ENCODE data around the gene NACA.
"Not testable (repeated sequence)": the region's sequence is repeated elsewhere in the genome, so short reads cannot be mapped to it uniquely, and the experiment has no call there.

Gene NACA

GRCh38 chr12:56753566-56753965, 28.5 kb upstream of the NACA start:
- H3K9ac ChIP-seq (ENCODE audit: low read length), result no peak overlapping the region
- peaks cover 5% of the 10 kb centered on the region for H3K79me1 ChIP-seq (ENCODE audit: low read length)
- no peak overlapping the region for H3K4me2 ChIP-seq (ENCODE audit: low read length)
- no peak overlapping the region for H4K12ac ChIP-seq (ENCODE audit: low read depth, low read length)
- no peak for DNase-seq
- no peak overlapping the region for H2BK120ac ChIP-seq (ENCODE audit: insufficient read depth, low read length, poor library complexity)
- H3K27ac ChIP-seq (ENCODE audit: low read depth, low read length), result no peak overlapping the region
- H3K23ac ChIP-seq (ENCODE audit: low read length), result no peak overlapping the region
- no peaks in the 10 kb centered on the region for H3K9me3 ChIP-seq (ENCODE audit: insufficient read depth, low read depth, low read length)
- H3K36me3 ChIP-seq (ENCODE audit: control insufficient read depth in 1 of 2, insufficient read depth in 2 of 2, low read length in 2 of 2), result peaks cover 2% of the 10 kb centered on the region in 2 experiments
- no peak overlapping the region for H2BK12ac ChIP-seq (ENCODE audit: low read length)
- no peak overlapping the region for H4K91ac ChIP-seq (ENCODE audit: low read depth, low read length)
- no peaks in the 10 kb centered on the region for H3K4me1 ChIP-seq (ENCODE audit: control insufficient read depth in 1 of 2, insufficient read depth in 2 of 2, low read length in 2 of 2)
- H3K14ac ChIP-seq (ENCODE audit: low read length), result no peak overlapping the region
- H2AK5ac ChIP-seq (ENCODE audit: low read length), result no peak overlapping the region
- no peak overlapping the region for H2BK5ac ChIP-seq (ENCODE audit: low read depth, low read length, poor library complexity)
- no peak overlapping the region for H2AFZ ChIP-seq (ENCODE audit: insufficient read depth, low read length, poor library complexity)
- no CpG with 5 or more reads among the region's 1 CpG for WGBS (ENCODE audit: extremely low coverage, insufficient coverage, insufficient read length)
- no peak overlapping the region for H4K8ac ChIP-seq (ENCODE audit: low read depth, low read length)
- no peak overlapping the region for H3K18ac ChIP-seq (ENCODE audit: low read length)
- no peak overlapping the region for H3K4ac ChIP-seq (ENCODE audit: low read depth, low read length)
- no peak overlapping the region for H3K4me3 ChIP-seq (ENCODE audit: low read depth, low read length)
- H3K27me3 ChIP-seq (ENCODE audit: insufficient read depth, low read length), result no peaks in the 10 kb centered on the region
- peaks cover 3% of the 10 kb centered on the region for H3K79me2 ChIP-seq (ENCODE audit: control insufficient read depth, insufficient read depth, low read length, poor library complexity)

- Histone ChIP-seq H3K9me3 (ENCODE audit: insufficient read depth, low read depth, low read length) (no peaks in the 10 kb centered on the region), H3K14ac (ENCODE audit: low read length) (peak within 1 kb of the TSS; percentile 27), H3K9ac (ENCODE audit: low read length) (peak within 1 kb of the TSS; percentile 25), H3K27ac (ENCODE audit: low read depth, low read length) (peak within 1 kb of the TSS; percentile 29), H3K79me1 (ENCODE audit: low read length) (peaks cover 5% of the 10 kb centered on the region), H3K27me3 (ENCODE audit: insufficient read depth, low read length) (no peaks in the 10 kb centered on the region), H4K8ac (ENCODE audit: low read depth, low read length) (peak within 1 kb of the TSS; percentile 74), H3K4me1 (ENCODE audit: control insufficient read depth in 1 of 2, insufficient read depth in 2 of 2, low read length in 2 of 2) (no peaks in the 10 kb centered on the region), H3K4me3 (ENCODE audit: low read depth, low read length) (peak within 1 kb of the TSS; percentile 74), H3K4me2 (ENCODE audit: low read length) (peak within 1 kb of the TSS; percentile 89), H3K18ac (ENCODE audit: low read length) (peak within 1 kb of the TSS; percentile 51), H3K4ac (ENCODE audit: low read depth, low read length) (no peak within 1 kb of the TSS), H3K79me2 (ENCODE audit: control insufficient read depth, insufficient read depth, low read length, poor library complexity) (peaks cover 3% of the 10 kb centered on the region), H3K36me3 (ENCODE audit: control insufficient read depth in 1 of 2, insufficient read depth in 2 of 2, low read length in 2 of 2) (peaks cover 2 to 5% of the 10 kb centered on the region in 2 experiments), H2AFZ (ENCODE audit: insufficient read depth, low read length, poor library complexity) (peak within 1 kb of the TSS; percentile 95), H2BK120ac (ENCODE audit: insufficient read depth, low read length, poor library complexity) (peak within 1 kb of the TSS; percentile 78), H2BK5ac (ENCODE audit: low read depth, low read length, poor library complexity) (peak within 1 kb of the TSS; percentile 45), H4K91ac (ENCODE audit: low read depth, low read length) (peak within 1 kb of the TSS; percentile 45), H2BK12ac (ENCODE audit: low read length) (no peak within 1 kb of the TSS), H3K23ac (ENCODE audit: low read length) (no peak within 1 kb of the TSS), H4K12ac (ENCODE audit: low read depth, low read length) (peak within 1 kb of the TSS; percentile 74), H2AK5ac (ENCODE audit: low read length) (no peak within 1 kb of the TSS)
- peak; percentile 88 to 91 for DNase-seq
- no CpG with 5 or more reads among the region's 64 CpGs for WGBS (ENCODE audit: extremely low coverage, insufficient coverage, insufficient read length)
These were observed 26.9 kb upstream of the NACA start, which contains the start of gene PRIM1 for GRCh38 chr12:56751712-56752598. Gene PRIM1, minus strand, starts transcription at chr12:56752323. Its CDS starts 25 bp downstream, at chr12:56752298.

- H4K8ac ChIP-seq (ENCODE audit: low read depth, low read length); H2BK5ac ChIP-seq (ENCODE audit: low read depth, low read length, poor library complexity); H4K12ac ChIP-seq (ENCODE audit: low read depth, low read length); H2BK12ac ChIP-seq (ENCODE audit: low read length); H3K14ac ChIP-seq (ENCODE audit: low read length); H3K27me3 ChIP-seq (ENCODE audit: insufficient read depth, low read length); H3K36me3 ChIP-seq (ENCODE audit: control insufficient read depth in 1 of 2, insufficient read depth in 2 of 2, low read length in 2 of 2); H3K23ac ChIP-seq (ENCODE audit: low read length); H3K79me1 ChIP-seq (ENCODE audit: low read length); H2AK5ac ChIP-seq (ENCODE audit: low read length); H3K79me2 ChIP-seq (ENCODE audit: control insufficient read depth, insufficient read depth, low read length, poor library complexity); H3K27ac ChIP-seq (ENCODE audit: low read depth, low read length); H2AFZ ChIP-seq (ENCODE audit: insufficient read depth, low read length, poor library complexity); H3K4ac ChIP-seq (ENCODE audit: low read depth, low read length); H3K9ac ChIP-seq (ENCODE audit: low read length); H3K4me3 ChIP-seq (ENCODE audit: low read depth, low read length); H3K18ac ChIP-seq (ENCODE audit: low read length); H4K91ac ChIP-seq (ENCODE audit: low read depth, low read length); H3K9me3 ChIP-seq (ENCODE audit: insufficient read depth, low read depth, low read length); H3K4me1 ChIP-seq (ENCODE audit: control insufficient read depth in 1 of 2, insufficient read depth in 2 of 2, low read length in 2 of 2); H3K4me2 ChIP-seq (ENCODE audit: low read length); DNase-seq; H2BK120ac ChIP-seq (ENCODE audit: insufficient read depth, low read length, poor library complexity): not testable (repeated sequence)
- no CpG with 5 or more reads among the region's 13 CpGs for WGBS (ENCODE audit: extremely low coverage, insufficient coverage, insufficient read length)
These were observed 25.5 kb upstream of the NACA start for GRCh38 chr12:56750596-56750995.

- no peak overlapping the region for H2AK5ac ChIP-seq (ENCODE audit: low read length)
- no peak for DNase-seq
- H3K9ac ChIP-seq (ENCODE audit: low read length), result no peak overlapping the region
- no peak overlapping the region for H2BK12ac ChIP-seq (ENCODE audit: low read length)
- H2BK120ac ChIP-seq (ENCODE audit: insufficient read depth, low read length, poor library complexity), result no peak overlapping the region
- H3K4me2 ChIP-seq (ENCODE audit: low read length), result no peak overlapping the region
- no peak overlapping the region for H3K4me3 ChIP-seq (ENCODE audit: low read depth, low read length)
- H3K36me3 ChIP-seq (ENCODE audit: control insufficient read depth in 1 of 2, insufficient read depth in 2 of 2, low read length in 2 of 2), result peaks cover 7 to 11% of the 10 kb centered on the region in 2 experiments
- H3K4me1 ChIP-seq (ENCODE audit: control insufficient read depth in 1 of 2, insufficient read depth in 2 of 2, low read length in 2 of 2), result no peaks in the 10 kb centered on the region
- no peak overlapping the region for H3K18ac ChIP-seq (ENCODE audit: low read length)
- no peak overlapping the region for H4K8ac ChIP-seq (ENCODE audit: low read depth, low read length)
- no peak overlapping the region for H3K23ac ChIP-seq (ENCODE audit: low read length)
- H4K91ac ChIP-seq (ENCODE audit: low read depth, low read length), result no peak overlapping the region
- peaks cover 5% of the 10 kb centered on the region for H3K79me1 ChIP-seq (ENCODE audit: low read length)
- no peaks in the 10 kb centered on the region for H3K27me3 ChIP-seq (ENCODE audit: insufficient read depth, low read length)
- peak overlapping the region; percentile 13 for H2BK5ac ChIP-seq (ENCODE audit: low read depth, low read length, poor library complexity)
- no peak overlapping the region for H3K14ac ChIP-seq (ENCODE audit: low read length)
- no peak overlapping the region for H2AFZ ChIP-seq (ENCODE audit: insufficient read depth, low read length, poor library complexity)
- H3K79me2 ChIP-seq (ENCODE audit: control insufficient read depth, insufficient read depth, low read length, poor library complexity), result peaks cover 3% of the 10 kb centered on the region
- H3K27ac ChIP-seq (ENCODE audit: low read depth, low read length), result no peak overlapping the region
- H4K12ac ChIP-seq (ENCODE audit: low read depth, low read length), result no peak overlapping the region
- no peak overlapping the region for H3K4ac ChIP-seq (ENCODE audit: low read depth, low read length)
- H3K9me3 ChIP-seq (ENCODE audit: insufficient read depth, low read depth, low read length), result peaks cover 2% of the 10 kb centered on the region
These were observed 24.8 kb upstream of the NACA start for GRCh38 chr12:56749853-56750252.
